H1 (cell line): Measurements from ENCODE around the gene HCK. TPM values are rescaled to one million over a fixed set of nuclear protein-coding genes. Genes with fewer than 3 reads are reported as not detected.
A peak's percentile ranks its signal among the peaks of the same experiment; 100 is the strongest.

Experiments
- JUND ChIP-seq: IDR thresholded peaks from 2 replicates; pipeline ENCODE4 v1.6.1; 2011; ENCODE audit warnings: mild to moderate bottlenecking, improper control_type of control experiment, low read length
- POLR2A ChIP-seq, 2 experiments: IDR thresholded peaks; 1 replicate in 1 of 2; 2 replicates in 1 of 2; pipeline ENCODE4 v1.6.1; 2011; ENCODE audit warnings: low read depth in 2 of 2, low read length in 2 of 2, mild to moderate bottlenecking in 2 of 2; ENCODE audit errors: control extremely low read depth in 1 of 2
- RBBP5 ChIP-seq: IDR thresholded peaks from 2 replicates; pipeline ENCODE4 v1.7.1; 2012; ENCODE audit warnings: low read depth, mild to moderate bottlenecking, inconsistent platforms, low read length, moderate library complexity, borderline replicate concordance
- TAF1 ChIP-seq: IDR thresholded peaks from 2 replicates; pipeline ENCODE4 v1.6.1; 2011; ENCODE audit warnings: mild to moderate bottlenecking, low read depth, low read length
- TAF7 ChIP-seq: optimal IDR thresholded peaks from 2 replicates; pipeline ENCODE3; 2011; ENCODE audit warnings: low read depth, mild to moderate bottlenecking, inconsistent platforms, low read length, moderate library complexity, borderline replicate concordance
- polyA plus RNA-seq, 7 experiments: library from polyadenylated mRNA; depleted of rRNA in 3 of 7; stranded (reverse) in 5 of 7; unstranded in 2 of 7; fragments of >200 nt in 5 of 7; fragments of 200-250 nt in 2 of 7; gene quantifications; 1 replicate in 5 of 7; 2 replicates in 1 of 7; 4 replicates in 1 of 7; pipeline versions ENCODE4 v1.2.1 to v1.2.3, GENCODE V29; 2011 to 2013; ENCODE audit warnings: missing spikeins in 2 of 7, mixed read lengths in 2 of 7
- total RNA-seq: library from RNA; stranded (reverse); fragmentation: NEBNext Ultra II Directional; extraction: Animal tissue kit (Norgen Biotek cat#: 25700); gene quantifications from 2 replicates; pipeline ENCODE4 v1.2.1, GENCODE V29; 2021
- TF ChIP-seq, protein P1 (sequence below): IDR thresholded peaks from 2 replicates; pipeline ENCODE4 v1.6.1; 2012; ENCODE audit warnings: low read length, inconsistent platforms

Gene HCK
- total and polyA plus RNA-seq, 2 of the 8 experiments (the other 6 are each of a cell fraction or from before 2014, with no cell fraction given), result 0.37 to 4.3 TPM

- TF ChIP-seq RBBP5 (0 out of 2 replicates have a peak, but pooled peaks have one; percentile 54), TAF1 (peak; percentile 65; the same call in 1 of the 2 replicates), TAF7 (peak; percentile 81), POLR2A (IDR thresholded peaks at IDR 0.05; ENCODE audit: control extremely low read depth in 1 of 2, low read depth in 2 of 2, low read length in 2 of 2) (0 out of 3 replicates have a peak, but pooled peaks of 1 of the 2 experiments have one; percentile 22), JUND (peak; percentile 32; the same call in 1 of the 2 replicates)
- TF ChIP-seq, protein P1, sequence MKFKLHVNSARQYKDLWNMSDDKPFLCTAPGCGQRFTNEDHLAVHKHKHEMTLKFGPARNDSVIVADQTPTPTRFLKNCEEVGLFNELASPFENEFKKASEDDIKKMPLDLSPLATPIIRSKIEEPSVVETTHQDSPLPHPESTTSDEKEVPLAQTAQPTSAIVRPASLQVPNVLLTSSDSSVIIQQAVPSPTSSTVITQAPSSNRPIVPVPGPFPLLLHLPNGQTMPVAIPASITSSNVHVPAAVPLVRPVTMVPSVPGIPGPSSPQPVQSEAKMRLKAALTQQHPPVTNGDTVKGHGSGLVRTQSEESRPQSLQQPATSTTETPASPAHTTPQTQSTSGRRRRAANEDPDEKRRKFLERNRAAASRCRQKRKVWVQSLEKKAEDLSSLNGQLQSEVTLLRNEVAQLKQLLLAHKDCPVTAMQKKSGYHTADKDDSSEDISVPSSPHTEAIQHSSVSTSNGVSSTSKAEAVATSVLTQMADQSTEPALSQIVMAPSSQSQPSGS, result 0 out of 2 replicates have a peak, but pooled peaks have one; percentile 68
Observed at GRCh38 chr20:32031007-32031958, 20.8 kb upstream of the HCK start (continued).
